Neuronal stem cell (in vitro differentiated cells): ENCODE results near the gene EEF2.

Source experiments
- DNase-seq: peaks from one replicate; pipeline ENCODE4 v3.0.0-alpha.2; 2013; ENCODE audit warnings: low spot score
- H2AFZ ChIP-seq: one replicate; pipeline ENCODE4 v1.6.1; 2013; ENCODE audit warnings: mild to moderate bottlenecking, low read length, inconsistent platforms
- H2AK5ac ChIP-seq: 2 replicates; pipeline ENCODE4 v1.6.1; 2013; ENCODE audit warnings: low read depth, mild to moderate bottlenecking, inconsistent platforms, low read length, moderate library complexity, mixed read lengths
- H2BK120ac ChIP-seq: 2 replicates; pipeline ENCODE4 v1.6.1; 2013; ENCODE audit warnings: low read depth, mild to moderate bottlenecking, inconsistent platforms, low read length, moderate library complexity, mixed read lengths
- H2BK12ac ChIP-seq: one replicate; pipeline ENCODE4 v1.6.1; 2013; ENCODE audit warnings: low read length, inconsistent platforms
- H2BK15ac ChIP-seq: 2 replicates; pipeline ENCODE4 v1.6.1; 2013; ENCODE audit warnings: mild to moderate bottlenecking, low read length, inconsistent platforms, mixed read lengths
- H2BK5ac ChIP-seq: one replicate; pipeline ENCODE4 v1.6.1; 2013; ENCODE audit warnings: inconsistent platforms, mild to moderate bottlenecking, low read length, moderate library complexity
- H3K14ac ChIP-seq: one replicate; pipeline ENCODE4 v1.6.1; 2013; ENCODE audit warnings: low read length, inconsistent platforms
- H3K18ac ChIP-seq: 2 replicates; pipeline ENCODE4 v1.6.1; 2013; ENCODE audit warnings: low read length, inconsistent platforms
- H3K23ac ChIP-seq: 2 replicates; pipeline ENCODE4 v1.6.1; 2013; ENCODE audit warnings: low read depth, mild to moderate bottlenecking, mixed read lengths, low read length, inconsistent platforms; ENCODE audit not compliant: poor library complexity
- H3K27ac ChIP-seq: replicated peaks from 3 replicates; pipeline ENCODE4 v1.5.1; 2013; ENCODE audit warnings: low read length, inconsistent platforms
- H3K27me3 ChIP-seq, 3 experiments: 2 replicates each; pipeline ENCODE4 v1.6.1; 2013; ENCODE audit warnings: low read length in 3 of 3, mild to moderate bottlenecking in 2 of 3, inconsistent platforms in 1 of 3, low read depth in 1 of 3, mixed read lengths in 1 of 3, moderate library complexity in 1 of 3; ENCODE audit not compliant: control insufficient read depth in 3 of 3, insufficient read depth in 3 of 3
- H3K36me3 ChIP-seq, 2 donors: replicated peaks in 1 of 2; 2 replicates each; pipeline ENCODE4 v1.6.1; 2013; ENCODE audit warnings: low read length in 2 of 2; ENCODE audit not compliant: control insufficient read depth in 2 of 2, insufficient read depth in 2 of 2
- H3K4ac ChIP-seq: 2 replicates; pipeline ENCODE4 v1.6.1; 2013; ENCODE audit warnings: inconsistent platforms, mild to moderate bottlenecking, low read length, moderate library complexity
- H3K4me1 ChIP-seq, 2 donors: 1 replicate in 1 of 2; 2 replicates in 1 of 2; pipeline ENCODE4 v1.6.1; 2013; ENCODE audit warnings: low read length in 2 of 2, low read depth in 1 of 2; ENCODE audit not compliant: control insufficient read depth in 2 of 2, insufficient read depth in 1 of 2
- H3K4me2 ChIP-seq: one replicate; pipeline ENCODE4 v1.6.1; 2013; ENCODE audit warnings: mild to moderate bottlenecking, low read length, inconsistent platforms; ENCODE audit not compliant: insufficient read depth, poor library complexity, severe bottlenecking
- H3K4me3 ChIP-seq, 2 donors: 2 replicates each; pipeline ENCODE4 v1.5.1; 2013; ENCODE audit warnings: low read length in 2 of 2, mild to moderate bottlenecking in 2 of 2, inconsistent platforms in 1 of 2, moderate library complexity in 1 of 2
- H3K79me1 ChIP-seq: one replicate; pipeline ENCODE4 v1.6.1; 2013; ENCODE audit warnings: low read depth, mild to moderate bottlenecking, inconsistent platforms, low read length, moderate library complexity
- H3K9ac ChIP-seq: one replicate; pipeline ENCODE4 v1.6.1; 2013; ENCODE audit warnings: mild to moderate bottlenecking, low read depth, low read length, inconsistent platforms; ENCODE audit not compliant: poor library complexity
- H3K9me3 ChIP-seq, 2 donors: replicated peaks in 1 of 2; 2 replicates each; pipeline versions ENCODE3 to v1.6.1; 2013; ENCODE audit warnings: low read length in 2 of 2, mild to moderate bottlenecking in 2 of 2, inconsistent platforms in 1 of 2, low read depth in 1 of 2, mixed read lengths in 1 of 2, moderate library complexity in 1 of 2; ENCODE audit not compliant: control insufficient read depth in 2 of 2, insufficient read depth in 1 of 2
- H4K8ac ChIP-seq: one replicate; pipeline ENCODE4 v1.6.1; 2013; ENCODE audit warnings: low read depth, mild to moderate bottlenecking, inconsistent platforms, low read length, moderate library complexity
- H4K91ac ChIP-seq: one replicate; pipeline ENCODE4 v1.6.1; 2013; ENCODE audit warnings: low read length, low read depth, mild to moderate bottlenecking, inconsistent platforms; ENCODE audit not compliant: poor library complexity
- WGBS, 2 donors: extraction: QIAGEN DNeasy Blood & Tissue Kit; methylation state at CpG; one replicate each; pipeline ENCODE4 v1.1.7; 2013; ENCODE audit warnings: missing lambda C conversion rate in 2 of 2, mixed read lengths in 1 of 2; ENCODE audit not compliant: insufficient read length in 2 of 2, insufficient replicate concordance in 1 of 2; ENCODE audit errors: extremely low coverage in 2 of 2; 5-methylcytosine and 5-hydroxymethylcytosine counted together

The EEF2 gene

GRCh38 chr19:4016903-4017638 is 31.8 kb upstream of the EEF2 start:
- H3K4me3 ChIP-seq: no peak overlapping the region
- H2BK5ac ChIP-seq: no peak overlapping the region
- H4K8ac ChIP-seq: no peak overlapping the region
- no peak overlapping the region for H2BK15ac ChIP-seq
- H3K9ac ChIP-seq: no peak overlapping the region
- no peaks in the 10 kb centered on the region for H3K9me3 ChIP-seq
- peaks cover 39 to 88% of the 10 kb centered on the region in 2 donors for H3K36me3 ChIP-seq
- no peaks in the 10 kb centered on the region for H3K4me1 ChIP-seq
- no peak overlapping the region for H2AFZ ChIP-seq
- H3K79me1 ChIP-seq: peaks cover 45% of the 10 kb centered on the region
- no peaks in the 10 kb centered on the region for H3K27me3 ChIP-seq
- no peak overlapping the region for H3K14ac ChIP-seq
- no peak overlapping the region for H3K4ac ChIP-seq
- no peak overlapping the region for H4K91ac ChIP-seq
- no peak overlapping the region for H2BK12ac ChIP-seq
- H3K18ac ChIP-seq: no peak overlapping the region
- no peak for DNase-seq
- H3K27ac ChIP-seq: no peak overlapping the region
- H2BK120ac ChIP-seq: no peak overlapping the region
- no peak overlapping the region for H3K23ac ChIP-seq
- no CpG with 5 or more reads among the region's 15 CpGs for whole genome bisulfite sequencing, 2 donors
- H3K4me2 ChIP-seq: no peak overlapping the region
- no peak overlapping the region for H2AK5ac ChIP-seq

GRCh38 chr19:4016486-4016885 is 31.2 kb upstream of the EEF2 start:
- Histone ChIP-seq H2AFZ (no peak overlapping the region), H2BK12ac (peak overlapping the region; percentile 46), H3K36me3 (peaks cover 40 to 84% of the 10 kb centered on the region in 2 donors), H3K4me3 (no peak overlapping the region), H3K4ac (no peak overlapping the region), H4K8ac (no peak overlapping the region), H3K4me2 (no peak overlapping the region), H2BK120ac (no peak overlapping the region), H3K27ac (no peak overlapping the region), H2BK5ac (no peak overlapping the region), H4K91ac (no peak overlapping the region), H3K9me3 (no peaks in the 10 kb centered on the region), H3K9ac (peak overlapping the region; percentile 30), H3K4me1 (no peaks in the 10 kb centered on the region), H3K14ac (no peak overlapping the region), H2AK5ac (no peak overlapping the region), H3K18ac (no peak overlapping the region), H3K27me3 (no peaks in the 10 kb centered on the region), H2BK15ac (no peak overlapping the region), H3K23ac (peak overlapping the region; percentile 43), H3K79me1 (peaks cover 45% of the 10 kb centered on the region)
- WGBS, 2 donors: no CpG with 5 or more reads among the region's 12 CpGs
- DNase-seq: no peak

- Histone ChIP-seq H3K4me2 (no peak overlapping the region), H3K36me3 (peaks cover 38 to 83% of the 10 kb centered on the region in 2 donors), H3K27me3 (no peaks in the 10 kb centered on the region), H3K27ac (no peak overlapping the region), H3K18ac (no peak overlapping the region), H2BK5ac (no peak overlapping the region), H3K79me1 (peaks cover 49% of the 10 kb centered on the region), H3K4me3 (no peak overlapping the region), H4K8ac (no peak overlapping the region), H4K91ac (no peak overlapping the region), H2BK15ac (no peak overlapping the region), H3K4me1 (no peaks in the 10 kb centered on the region), H2BK120ac (no peak overlapping the region), H2AK5ac (no peak overlapping the region), H2BK12ac (peak overlapping the region; percentile 46), H3K9me3 (no peaks in the 10 kb centered on the region), H3K4ac (no peak overlapping the region), H2AFZ (no peak overlapping the region), H3K23ac (no peak overlapping the region), H3K9ac (peak overlapping the region; percentile 0), H3K14ac (no peak overlapping the region)
- WGBS, 2 donors: no CpG with 5 or more reads among the region's 37 CpGs
- no peak for DNase-seq
These were observed 30.6 kb upstream of the EEF2 start for GRCh38 chr19:4015705-4016402.
